HG03354 (cell line): ENCODE measurements around the gene PRDM10.
"Not testable (repeated sequence)": the region's sequence is repeated elsewhere in the genome, so short reads cannot be mapped to it uniquely, and the experiment has no call there.

ENCODE experiments used
- ATAC-seq: cut with Tn5 transposase; IDR thresholded peaks from one replicate; pipeline ENCODE4 v1.9.1; 2021; ENCODE audit warnings: mild to moderate bottlenecking; ENCODE audit not compliant: unreplicated experiment, poor library complexity, severe bottlenecking

The PRDM10 gene

DNA sequence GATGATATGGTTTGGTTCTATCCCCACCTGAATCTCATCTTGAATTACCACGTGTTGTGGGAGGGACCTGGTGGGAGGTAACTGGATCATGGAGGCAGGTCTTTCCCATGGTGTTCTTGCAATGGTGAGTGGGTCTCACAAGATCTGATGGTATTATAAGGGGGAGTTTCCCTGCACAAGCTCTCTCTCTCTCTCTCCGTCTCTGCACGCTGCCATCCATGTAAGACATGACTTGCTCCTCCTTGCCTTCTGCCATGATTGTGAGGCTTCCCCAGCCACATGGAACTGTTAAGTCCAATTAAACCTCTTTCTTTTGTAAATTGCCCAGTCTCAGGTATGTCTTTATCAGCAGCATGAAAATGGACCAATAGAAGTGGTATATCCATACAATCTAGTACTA is 13.2 kb upstream of the PRDM10 start:
- not testable (repeated sequence) for ATAC-seq

DNA sequence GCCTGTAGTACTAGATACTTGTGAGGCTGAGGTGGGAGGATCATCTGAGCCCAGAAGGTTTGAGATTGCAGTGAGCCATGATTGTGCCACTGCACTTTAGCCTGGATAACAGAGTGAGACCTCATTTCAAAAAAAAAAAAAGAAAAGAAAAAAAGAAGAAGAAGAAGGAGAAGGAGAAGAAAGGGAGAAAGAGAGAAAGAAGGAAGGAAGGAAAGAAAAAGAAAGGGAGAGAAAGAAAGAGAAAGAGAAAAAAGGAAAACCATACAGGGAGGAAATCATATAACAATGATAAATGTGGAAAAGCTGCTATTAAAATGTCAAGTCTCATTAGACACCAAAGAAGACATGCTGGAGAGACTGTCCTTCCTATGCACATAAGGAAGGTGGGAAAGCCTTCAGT is 5.7 kb upstream of the PRDM10 start:
- no peak for ATAC-seq

DNA sequence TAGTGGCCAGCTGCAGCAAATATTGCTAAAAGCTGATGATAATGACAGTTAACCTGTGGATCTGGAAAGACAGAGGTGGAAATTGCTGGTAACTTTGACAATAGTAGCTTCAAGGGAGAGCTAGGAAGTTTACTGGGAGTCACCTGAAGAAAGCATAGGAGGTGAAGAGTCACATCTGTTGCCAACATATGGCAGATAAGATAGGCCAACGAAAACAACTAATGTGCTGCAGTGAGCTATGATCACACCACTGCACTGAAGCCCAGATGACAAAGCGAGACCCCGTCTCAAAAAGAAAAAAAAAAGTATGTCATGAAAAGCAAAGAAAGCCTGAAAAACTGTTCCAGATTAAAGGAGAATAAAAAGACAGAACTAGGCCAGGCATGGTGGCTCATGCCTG is 4.3 kb upstream of the PRDM10 start:
- no peak for ATAC-seq

DNA sequence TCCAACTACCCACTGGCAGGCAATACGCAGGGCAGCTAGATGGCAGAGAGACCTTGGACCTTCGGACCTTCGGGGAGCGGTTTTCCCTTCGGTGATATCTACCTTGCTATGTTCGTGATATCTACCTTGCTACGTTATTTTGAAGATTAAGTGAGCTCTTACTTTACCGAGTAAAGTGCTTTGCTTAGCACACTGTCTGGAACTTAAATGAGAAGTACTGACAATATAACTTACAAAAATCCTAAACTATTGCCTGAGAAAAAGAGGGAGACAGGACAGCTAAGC is 1.0 kb upstream of the PRDM10 start:
- ATAC-seq: peak; percentile 24

DNA sequence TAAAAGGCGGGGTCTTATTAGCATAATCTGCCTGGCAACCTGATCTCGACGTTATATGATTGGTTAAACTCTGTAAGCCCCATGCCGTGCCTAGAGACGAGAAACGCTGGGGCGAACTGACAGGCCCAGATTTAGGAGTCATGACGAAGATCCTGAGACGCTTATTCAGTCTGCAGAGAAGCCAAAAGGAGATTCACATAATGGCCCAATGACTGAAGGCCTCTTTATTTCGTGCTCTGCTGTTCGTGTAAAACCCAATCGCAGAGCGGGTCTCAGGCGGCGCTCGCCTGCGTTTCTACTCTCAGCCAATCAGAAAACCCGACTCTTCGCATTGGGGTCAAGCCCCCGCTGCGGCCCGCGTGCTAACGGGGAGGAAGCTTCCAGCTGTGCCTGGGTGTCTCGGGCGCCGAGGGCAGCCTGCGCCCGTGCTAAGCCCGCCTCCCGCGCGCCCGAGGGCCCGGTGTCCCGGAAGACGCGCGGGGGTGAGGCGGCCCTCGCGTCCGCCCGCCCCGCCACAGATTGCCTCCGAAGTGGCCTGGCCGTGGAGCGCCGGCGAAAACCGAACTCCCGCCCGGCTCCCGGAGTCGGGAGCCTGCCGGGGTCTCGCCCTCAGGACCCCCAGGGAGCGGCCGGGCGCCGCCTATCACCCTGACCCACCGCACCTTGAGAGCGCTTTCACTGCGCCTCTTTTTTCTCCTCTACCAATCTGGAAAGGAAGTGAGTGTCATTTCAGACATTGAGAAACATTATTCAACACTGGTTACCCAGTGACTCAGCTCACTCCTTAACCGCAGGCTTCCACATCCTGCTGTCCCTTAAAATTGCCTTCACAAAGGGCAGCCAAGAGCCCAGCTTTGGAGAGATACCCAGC is 446 bp upstream of the PRDM10 start:
- peak; percentile 80 for ATAC-seq

DNA sequence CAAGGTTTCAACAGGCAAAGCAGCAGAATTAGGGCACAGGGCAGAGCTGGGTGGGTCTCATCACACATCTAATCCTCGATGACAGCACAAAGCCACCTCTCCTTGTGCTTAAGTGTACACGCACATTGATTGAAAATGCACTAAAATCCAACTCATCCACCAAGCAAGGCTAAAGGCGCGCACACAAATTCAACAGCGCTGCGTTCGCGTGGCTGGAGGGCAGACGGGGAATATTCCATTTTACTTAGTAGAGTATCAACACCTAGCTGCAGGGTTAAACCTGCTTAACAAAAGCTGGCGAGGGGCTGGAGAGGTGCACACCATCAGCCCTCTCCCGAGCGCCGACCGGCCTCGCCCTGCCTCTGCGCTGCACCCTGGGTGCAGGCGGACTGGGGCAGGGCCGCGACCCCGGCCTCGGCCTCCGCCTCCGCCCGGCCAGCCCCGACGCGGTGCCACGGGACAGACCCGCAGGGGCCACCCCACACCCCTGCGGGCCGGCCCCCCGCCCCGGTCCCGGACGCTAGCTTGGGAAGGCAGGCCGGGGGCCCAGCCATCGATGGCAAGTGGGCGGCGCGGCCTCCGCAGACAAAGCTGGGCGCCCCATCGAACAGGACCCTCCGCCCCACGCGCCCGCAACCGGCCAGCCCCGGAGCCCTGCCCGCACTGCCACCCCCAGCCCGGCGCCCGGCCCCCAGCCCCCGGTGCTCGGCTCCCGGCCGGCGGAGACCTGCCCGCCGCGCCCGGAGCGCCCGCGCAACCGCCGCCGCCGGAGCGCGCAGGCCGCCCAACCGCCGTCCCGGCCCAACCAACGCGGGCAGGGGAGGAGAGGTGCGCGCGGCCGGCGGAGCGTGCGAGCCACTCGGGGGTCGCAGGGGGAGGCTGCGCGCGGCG is 929 bp downstream of the PRDM10 start:
- peak; percentile 37 for ATAC-seq

DNA sequence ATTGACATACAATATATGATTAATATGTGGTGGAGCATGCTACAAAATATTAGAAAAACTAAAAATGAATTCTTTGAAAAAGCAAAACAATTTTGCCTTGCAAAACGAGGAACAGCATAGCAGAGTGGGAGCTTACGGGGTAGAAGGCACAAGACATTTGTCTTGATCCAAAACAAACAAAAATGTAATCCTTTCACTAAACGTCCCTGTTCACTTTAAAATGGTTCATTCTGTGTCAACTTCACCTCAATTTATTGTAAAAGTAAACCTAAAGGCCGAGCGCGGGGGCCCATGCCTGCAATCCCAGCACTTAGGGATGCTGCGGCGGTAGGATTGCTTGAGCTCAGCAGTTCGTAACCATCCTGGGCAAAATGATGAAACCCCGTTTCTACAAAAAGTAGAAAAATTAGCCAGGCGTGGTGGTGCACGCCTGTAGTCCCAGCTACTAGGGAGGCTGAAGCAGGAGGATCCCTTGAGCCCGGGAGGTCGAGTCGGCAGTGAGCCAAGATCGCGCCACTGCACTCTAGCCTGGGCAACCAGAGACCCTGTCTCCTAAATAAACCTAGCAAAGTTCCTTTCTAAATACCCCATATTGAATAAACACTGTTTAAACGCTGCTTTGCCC is 2.0 kb downstream of the PRDM10 start:
- ATAC-seq: no peak

DNA sequence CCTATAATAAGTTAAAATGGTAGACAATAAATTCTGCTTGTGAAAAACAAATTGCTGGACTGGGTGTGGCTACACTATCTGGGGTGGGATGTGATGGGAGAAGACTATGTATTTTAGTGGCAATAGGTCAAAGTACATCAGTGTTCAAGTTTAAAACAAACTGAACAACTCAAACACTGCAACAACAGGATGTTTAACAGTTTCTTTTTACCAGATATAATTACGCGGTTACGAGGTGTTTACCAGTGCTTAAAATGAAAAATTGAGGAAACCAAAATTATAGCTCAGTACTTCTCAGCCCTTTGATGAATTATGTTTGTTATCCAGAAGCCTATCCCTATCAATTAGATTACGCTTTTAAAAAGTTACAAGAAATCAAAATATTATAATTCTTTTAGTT is 3.2 kb downstream of the PRDM10 start:
- ATAC-seq: no peak

DNA sequence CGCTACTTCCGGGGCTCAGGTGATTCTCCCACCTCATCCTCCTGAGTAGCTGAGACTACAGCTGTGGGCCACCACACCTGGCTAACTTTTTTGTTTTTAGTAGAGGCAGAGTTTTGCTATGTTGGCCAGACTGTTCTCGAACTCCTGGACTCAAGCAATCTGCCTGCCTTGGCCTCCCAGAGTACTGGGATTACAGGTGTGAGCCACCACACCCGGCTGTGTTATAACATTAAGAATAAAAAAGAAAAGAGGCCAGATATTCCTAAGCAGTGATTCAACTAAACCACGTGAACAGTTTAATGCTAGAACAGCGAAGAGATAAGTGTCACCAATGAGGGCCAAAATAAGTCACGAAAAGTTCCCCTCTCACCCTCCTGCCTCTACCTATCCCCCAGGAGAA is 3.7 kb downstream of the PRDM10 start:
- no peak for ATAC-seq

DNA sequence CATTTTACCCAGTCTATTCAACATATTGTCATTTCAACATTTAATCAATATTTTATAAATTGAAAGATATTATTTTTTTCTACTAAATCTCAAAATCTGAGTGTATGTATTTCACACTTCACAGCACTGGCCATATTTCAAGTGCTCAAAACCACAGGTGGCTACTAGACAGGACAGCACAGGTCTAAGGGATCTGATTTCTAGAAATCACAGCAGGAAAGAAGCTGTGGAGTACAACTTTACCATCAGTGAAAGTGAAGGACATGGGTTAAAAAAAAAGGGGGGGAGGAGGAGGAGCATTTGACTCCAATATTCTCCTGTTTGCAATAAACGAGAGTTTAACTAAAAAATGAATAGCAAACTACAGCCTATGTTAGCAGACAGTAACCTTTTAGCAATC is 4.5 kb downstream of the PRDM10 start:
- ATAC-seq: no peak

DNA sequence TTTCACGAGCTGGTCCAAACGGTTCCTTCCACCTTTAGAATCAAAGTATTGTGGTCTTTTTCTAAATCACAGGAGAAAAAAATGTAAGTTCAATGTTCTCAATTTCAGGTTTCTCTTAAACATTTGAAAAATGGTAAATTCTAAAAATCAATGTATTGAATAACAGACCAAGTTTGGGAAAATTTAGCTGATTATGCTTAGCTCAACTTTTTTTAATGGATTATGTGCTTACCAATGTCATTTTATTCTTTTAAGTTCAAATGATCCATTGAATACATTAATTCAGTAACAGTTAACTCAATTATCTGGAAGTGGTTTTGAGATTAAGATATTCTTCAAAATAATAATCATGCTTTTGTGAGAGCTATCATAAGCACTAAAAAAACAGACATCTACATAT is 5.1 kb downstream of the PRDM10 start:
- ATAC-seq: no peak

DNA sequence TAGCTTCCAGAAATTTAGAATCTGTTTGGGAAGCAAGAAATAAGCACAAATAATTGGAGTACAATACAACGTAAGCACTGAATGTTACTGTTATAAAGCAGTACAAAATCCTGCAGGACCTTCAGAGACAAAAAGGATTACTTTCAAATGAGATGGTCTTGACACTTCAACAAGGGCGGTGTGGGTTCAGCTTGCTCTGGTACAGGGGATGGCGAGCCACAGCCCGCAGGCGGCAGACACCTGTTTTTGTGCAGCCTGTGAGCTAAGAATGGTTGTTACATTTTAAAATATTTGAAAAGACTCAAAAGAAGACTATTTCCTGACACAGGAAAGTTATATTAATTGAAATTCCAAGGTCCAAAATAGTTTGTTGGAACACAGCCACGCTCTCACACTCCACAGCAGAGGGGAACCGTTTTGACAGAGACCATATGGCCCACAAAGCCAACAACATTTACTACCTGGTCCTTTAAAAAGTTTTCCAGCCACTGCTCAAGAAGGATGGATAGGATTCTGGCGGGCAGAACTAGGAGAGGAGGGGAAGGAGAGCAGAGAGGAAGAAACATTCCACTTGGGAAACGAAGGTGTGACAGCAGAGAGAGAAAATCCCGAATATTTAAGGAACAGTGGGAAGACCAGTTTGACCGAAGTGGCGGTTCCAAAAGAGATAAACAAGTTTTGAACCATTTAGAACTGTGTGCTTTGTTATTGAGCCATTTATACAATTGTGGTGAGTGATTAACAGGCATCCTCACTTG is 6.3 kb downstream of the PRDM10 start:
- ATAC-seq: no peak

DNA sequence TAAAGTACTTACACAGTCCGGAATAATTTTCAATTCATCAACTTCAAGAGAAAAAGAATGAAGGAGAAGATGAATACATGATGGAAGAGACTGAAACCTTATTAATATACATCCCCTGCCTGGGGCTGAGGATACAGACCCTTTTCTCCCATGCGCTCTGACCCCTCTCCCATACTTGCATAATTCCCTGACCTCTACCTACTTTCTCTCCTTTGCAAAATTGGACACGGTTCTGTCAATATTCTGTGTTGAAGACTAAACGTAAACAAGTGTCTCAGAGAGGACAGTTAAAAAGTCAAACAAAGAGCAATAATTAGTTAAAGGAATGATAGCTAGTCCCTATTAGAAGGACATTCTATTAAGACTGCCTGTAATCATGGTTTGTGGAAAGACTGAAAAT is 7.5 kb downstream of the PRDM10 start:
- ATAC-seq: no peak

DNA sequence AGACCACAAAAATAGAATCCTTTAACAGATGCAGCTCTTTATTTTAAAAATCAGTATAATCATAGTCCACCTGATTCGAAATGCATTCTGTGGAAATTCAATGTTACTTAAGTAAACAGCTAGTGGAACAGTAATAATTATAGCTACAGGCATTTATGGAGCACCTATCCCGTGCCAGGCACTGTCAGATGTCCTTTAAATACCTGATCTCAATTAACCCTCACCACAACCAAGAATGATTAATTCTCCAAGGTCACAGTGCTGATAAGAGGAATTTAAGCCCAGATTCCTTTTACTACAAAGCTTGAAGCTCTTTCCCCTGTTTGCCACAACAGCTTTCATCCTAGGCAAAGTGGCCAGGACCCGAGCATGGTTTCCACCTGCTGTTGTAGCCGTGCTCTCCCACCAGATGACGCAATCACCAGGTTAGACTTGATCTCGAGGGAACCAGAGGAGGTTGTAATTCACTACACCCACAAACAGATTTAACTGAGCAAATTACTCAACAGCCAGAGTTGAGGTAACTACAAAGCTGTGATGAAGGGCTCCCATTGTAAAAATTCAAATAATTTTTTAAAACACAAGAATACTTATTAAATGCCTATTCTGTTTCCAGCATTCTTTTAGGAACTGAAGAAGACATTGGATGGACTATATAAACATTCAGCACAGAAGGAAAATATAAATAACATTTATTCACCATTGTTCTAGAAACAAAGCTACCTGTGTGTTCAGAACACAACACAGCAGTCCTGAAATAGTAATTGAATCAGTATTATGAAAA is 10.3 kb downstream of the PRDM10 start:
- peak; percentile 93 for ATAC-seq

DNA sequence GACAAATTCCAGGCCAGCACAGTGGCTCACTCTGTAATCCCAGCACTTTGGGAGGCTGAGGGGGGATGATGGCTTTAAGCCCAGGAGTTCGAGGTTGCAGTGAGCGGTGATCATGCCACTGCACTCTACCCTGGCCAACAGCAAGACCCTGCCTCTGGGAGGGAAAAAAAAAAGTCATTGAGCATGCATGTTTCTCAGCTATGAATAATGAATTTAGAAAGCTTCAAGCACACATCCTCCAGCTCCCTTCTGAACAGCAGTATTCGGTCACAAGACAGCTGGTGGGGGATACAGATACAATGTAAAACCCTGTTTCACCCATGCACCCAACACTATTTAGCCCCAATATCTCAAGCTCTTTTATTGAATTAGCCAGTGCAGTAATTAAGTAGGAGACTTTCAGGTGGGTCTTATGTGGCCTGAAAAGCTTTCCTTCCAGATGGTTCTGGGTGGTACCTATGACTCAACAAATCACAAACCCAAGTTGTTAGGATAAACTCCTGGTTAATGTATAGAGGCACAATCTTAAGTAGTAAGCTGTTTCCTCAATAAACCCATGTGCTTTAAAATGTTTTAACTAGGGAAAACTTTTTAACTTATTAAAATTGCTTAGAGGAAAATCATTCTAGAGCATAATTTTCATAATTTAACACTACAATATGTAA is 13.4 kb downstream of the PRDM10 start:
- no peak for ATAC-seq

DNA sequence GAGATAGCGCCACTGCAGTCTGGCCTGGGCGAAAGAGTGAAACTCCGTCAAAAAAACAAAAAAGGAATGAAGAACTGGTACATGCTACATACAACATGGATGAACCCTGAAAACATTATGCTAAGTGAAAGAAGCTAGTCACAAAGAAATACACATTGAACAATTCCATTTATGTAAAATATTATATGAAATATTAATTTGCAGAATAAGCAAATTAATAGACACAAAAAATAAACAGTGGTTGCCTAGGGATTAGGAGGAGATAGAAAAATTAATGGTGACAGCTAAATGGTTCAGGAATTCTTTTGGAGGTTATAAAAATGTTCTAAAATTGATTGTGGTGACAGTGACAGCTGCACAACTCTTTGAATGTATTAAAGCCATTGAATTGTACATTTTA is 14.7 kb downstream of the PRDM10 start:
- ATAC-seq: no peak

DNA sequence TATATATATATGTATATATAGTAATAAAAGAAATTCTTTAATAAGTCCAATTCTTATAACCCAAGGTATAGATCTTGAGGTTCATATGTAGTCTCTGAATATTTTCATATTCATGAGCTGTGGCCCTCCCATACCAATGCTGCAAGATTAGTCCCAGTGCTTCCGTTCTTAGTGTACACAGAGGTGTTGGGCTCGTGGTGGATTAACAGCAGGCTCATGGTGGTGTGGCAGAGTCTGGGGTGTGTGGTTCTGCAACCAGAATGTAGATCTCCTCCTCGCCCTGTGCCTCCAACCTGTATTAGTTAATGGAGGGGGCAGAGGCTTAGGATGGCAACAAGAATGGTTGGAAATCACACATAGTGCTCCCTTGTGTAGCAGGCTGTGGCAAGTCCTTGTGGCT is 16.8 kb downstream of the PRDM10 start:
- ATAC-seq: no peak

DNA sequence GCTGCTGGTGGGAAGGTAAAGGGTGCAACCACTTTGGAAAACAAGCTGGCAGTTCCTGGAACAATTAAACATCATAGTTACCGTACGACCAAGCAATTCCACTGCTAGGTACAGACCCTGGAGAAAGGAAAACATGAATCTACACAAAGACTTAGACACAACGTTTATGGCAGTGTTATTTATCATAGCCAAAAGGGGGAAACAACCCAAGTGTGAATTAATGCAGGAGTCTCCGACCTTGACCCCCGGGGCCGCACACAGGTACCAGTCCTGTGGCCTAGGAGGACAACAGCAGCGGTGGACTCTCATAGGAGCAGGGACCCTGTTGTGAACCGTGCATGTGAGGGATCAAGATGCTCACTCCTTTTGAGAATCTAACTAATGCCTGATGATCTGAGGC is 22.5 kb downstream of the PRDM10 start:
- no peak for ATAC-seq
